OCI-LY3 (cell line): ENCODE measurements around the gene OR1A2.

Source experiments
- EZH2phosphoT487 ChIP-seq: fragments of 200-600 bp; shearing (Covaris generic); IDR thresholded peaks from 2 replicates; pipeline ENCODE4 v1.6.1; 2018; ENCODE audit warnings: antibody characterized with exemption, mixed run types, low read depth
- TF ChIP-seq, protein P1 (sequence below): fragments of 200-600, 300-600 bp; sonication (generic); IDR thresholded peaks from 2 replicates; pipeline ENCODE4 v1.5.1; 2014; ENCODE audit warnings: antibody characterized with exemption, low read length, low read depth

DNA sequence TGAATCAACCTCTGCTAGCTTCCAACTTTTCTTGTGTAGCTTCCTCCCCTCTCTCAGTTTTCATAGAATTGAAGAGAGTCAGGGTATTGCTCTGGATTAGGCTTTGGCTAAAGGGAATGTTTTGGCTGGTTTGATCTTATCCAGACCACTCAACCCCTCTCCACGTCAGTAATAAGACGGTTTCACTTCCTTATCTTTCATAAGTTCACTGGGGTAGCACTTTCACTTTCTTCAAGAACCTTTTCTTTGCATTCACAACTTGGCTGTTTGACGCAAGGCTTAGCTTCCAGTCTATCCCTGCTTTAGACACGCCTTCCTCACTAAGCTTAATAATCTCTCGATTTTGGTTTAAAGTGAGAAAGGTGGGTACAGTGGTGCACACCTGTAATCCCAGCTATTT, 29.7 kb upstream of the OR1A2 start:
- TF ChIP-seq, protein P1, sequence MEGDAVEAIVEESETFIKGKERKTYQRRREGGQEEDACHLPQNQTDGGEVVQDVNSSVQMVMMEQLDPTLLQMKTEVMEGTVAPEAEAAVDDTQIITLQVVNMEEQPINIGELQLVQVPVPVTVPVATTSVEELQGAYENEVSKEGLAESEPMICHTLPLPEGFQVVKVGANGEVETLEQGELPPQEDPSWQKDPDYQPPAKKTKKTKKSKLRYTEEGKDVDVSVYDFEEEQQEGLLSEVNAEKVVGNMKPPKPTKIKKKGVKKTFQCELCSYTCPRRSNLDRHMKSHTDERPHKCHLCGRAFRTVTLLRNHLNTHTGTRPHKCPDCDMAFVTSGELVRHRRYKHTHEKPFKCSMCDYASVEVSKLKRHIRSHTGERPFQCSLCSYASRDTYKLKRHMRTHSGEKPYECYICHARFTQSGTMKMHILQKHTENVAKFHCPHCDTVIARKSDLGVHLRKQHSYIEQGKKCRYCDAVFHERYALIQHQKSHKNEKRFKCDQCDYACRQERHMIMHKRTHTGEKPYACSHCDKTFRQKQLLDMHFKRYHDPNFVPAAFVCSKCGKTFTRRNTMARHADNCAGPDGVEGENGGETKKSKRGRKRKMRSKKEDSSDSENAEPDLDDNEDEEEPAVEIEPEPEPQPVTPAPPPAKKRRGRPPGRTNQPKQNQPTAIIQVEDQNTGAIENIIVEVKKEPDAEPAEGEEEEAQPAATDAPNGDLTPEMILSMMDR = no peak
- TF ChIP-seq EZH2phosphoT487 = no peak
